Kidney (tissue), 22 donors: ENCODE measurements around the gene MXRA7. TPM values are rescaled to one million over a fixed set of nuclear protein-coding genes. Genes with fewer than 3 reads are reported as not detected.

ENCODE experiments used
- DNase-seq, 5 donors: peaks; one replicate each; pipeline ENCODE4 v3.0.0-alpha.2; 2013 to 2020
- FAIRE-seq: peaks from 2 replicates; lab custom pipeline; 2012; peaks lifted over from hg19 to GRCh38; lab: Jason Lieb, UNC
- H3K27ac ChIP-seq, 2 donors: one replicate each; pipeline ENCODE4 v1.7.0; 2013; ENCODE audit warnings: low read depth in 2 of 2, low read length in 2 of 2, inconsistent platforms in 1 of 2
- H3K27me3 ChIP-seq: one replicate; pipeline ENCODE4 v1.7.1; 2013; ENCODE audit warnings: low read length, inconsistent platforms; ENCODE audit not compliant: control insufficient read depth, insufficient read depth
- H3K36me3 ChIP-seq, 3 donors: one replicate each; pipeline versions ENCODE4 v1.7.0 to v1.7.1; 2013; ENCODE audit warnings: low read length in 3 of 3, control low read depth in 1 of 3, inconsistent platforms in 1 of 3; ENCODE audit not compliant: insufficient read depth in 3 of 3, control insufficient read depth in 2 of 3
- H3K4me1 ChIP-seq, 3 donors: one replicate each; pipeline versions ENCODE4 v1.7.0 to v1.7.1; 2013; ENCODE audit warnings: low read length in 3 of 3, inconsistent platforms in 1 of 3, low read depth in 1 of 3; ENCODE audit not compliant: control insufficient read depth in 2 of 3, insufficient read depth in 2 of 3
- H3K4me3 ChIP-seq, 3 donors: one replicate each; pipeline versions ENCODE4 v1.7.0 to v1.8.1; 2013; ENCODE audit warnings: low read length in 3 of 3, control low read depth in 1 of 3, inconsistent platforms in 1 of 3
- H3K9ac ChIP-seq, 3 donors: one replicate each; pipeline versions ENCODE4 v1.7.0 to v1.7.1; 2013; ENCODE audit warnings: low read length in 3 of 3, control low read depth in 1 of 3, inconsistent platforms in 1 of 3
- H3K9me3 ChIP-seq, 3 donors: one replicate each; pipeline versions ENCODE4 v1.7.0 to v1.7.1; 2013; ENCODE audit warnings: low read length in 3 of 3, control low read depth in 1 of 3, inconsistent platforms in 1 of 3; ENCODE audit not compliant: control insufficient read depth in 2 of 3, insufficient read depth in 1 of 3
- CTCF ChIP-seq: IDR thresholded peaks from 3 replicates; pipeline ENCODE4 v1.5.1; 2012; ENCODE audit warnings: mild to moderate bottlenecking, moderate library complexity, borderline replicate concordance; ENCODE audit not compliant: insufficient read depth; ENCODE audit errors: extremely low read depth
- intact Hi-C: fragments of 100-400 bp; cut with DNase I; formaldehyde crosslinking; loops from one replicate; pipeline ENCODE4 v1.11.1; 2022
- long read RNA-seq, 10 donors: library from polyadenylated mRNA in 1 of 10; unstranded in 1 of 10; transcript quantifications; one replicate each; pipeline ENCODE4 v2.0.0 and lab custom pipeline, GENCODE V29; 2021 to 2026
- polyA plus RNA-seq: library from polyadenylated mRNA; stranded (reverse); fragments of 350-450 nt; fragmentation: Illumina TruSeq; extraction: RNeasy Lipid Tissue Mini Kit (QIAGEN cat#74804); gene quantifications from one replicate; pipeline ENCODE4 v1.2.3, GENCODE V29; 2014; ENCODE audit warnings: low read depth, low replicate concordance; ENCODE audit not compliant: insufficient read depth
- total RNA-seq: library from RNA; stranded (reverse); fragmentation: NEBNext Ultra II Directional; extraction: Animal tissue kit (Norgen Biotek cat#: 25700); gene quantifications from one replicate; pipeline ENCODE4 v1.2.1, GENCODE V29; 2021
- donor health status: control.
- donor health status: control.
- donor health status: control.
- donor health status: control.
- donor health status: control.
- donor health status: DM: yes; HTN: yes; CAD: no.
- donor health status: Normal renal cell carcinoma (clear cell type).

MXRA7 gene
- 130 TPM for total RNA-seq
- polyA plus RNA-seq: 72.4 TPM
- long read RNA-seq, donor 1, full-length matches to known transcripts: 24 of 24 reads
- long read RNA-seq, donor 1, partial matches to known transcripts: 0 of 24 reads
- long read RNA-seq, donor 1, other reads (novel, unspliced or antisense): 0 of 24 reads
- long read RNA-seq, donor 2, full-length matches to known transcripts: 28 of 28 reads
- long read RNA-seq, donor 2, partial matches to known transcripts: 0 of 28 reads
- long read RNA-seq, donor 2, other reads (novel, unspliced or antisense): 0 of 28 reads
- long read RNA-seq, donor 3, full-length matches to known transcripts: 28 of 28 reads
- long read RNA-seq, donor 3, partial matches to known transcripts: 0 of 28 reads
- long read RNA-seq, donor 3, other reads (novel, unspliced or antisense): 0 of 28 reads
- long read RNA-seq, donor 4, full-length matches to known transcripts: 29 of 29 reads
- long read RNA-seq, donor 4, partial matches to known transcripts: 0 of 29 reads
- long read RNA-seq, donor 4, other reads (novel, unspliced or antisense): 0 of 29 reads
- long read RNA-seq, donor 5, partial matches to known transcripts: 0 of 5 reads
- long read RNA-seq, donor 5, other reads (novel, unspliced or antisense): 0 of 5 reads
- long read RNA-seq, donor 6, full-length matches to known transcripts: 9 of 9 reads
- long read RNA-seq, donor 6, partial matches to known transcripts: 0 of 9 reads
- long read RNA-seq, donor 6, other reads (novel, unspliced or antisense): 0 of 9 reads
- long read RNA-seq, donor 7, full-length matches to known transcripts: 277 of 297 reads
- long read RNA-seq, donor 7, partial matches to known transcripts: 3 of 297 reads
- long read RNA-seq, donor 7, other reads (novel, unspliced or antisense): 17 of 297 reads
- long read RNA-seq, donor 8, full-length matches to known transcripts: 39 of 86 reads
- long read RNA-seq, donor 8, partial matches to known transcripts: 27 of 86 reads
- long read RNA-seq, donor 8, other reads (novel, unspliced or antisense): 20 of 86 reads
- long read RNA-seq, donor 9, full-length matches to known transcripts: 16 of 16 reads
- long read RNA-seq, donor 9, partial matches to known transcripts: 0 of 16 reads
- long read RNA-seq, donor 9, other reads (novel, unspliced or antisense): 0 of 16 reads
- long read RNA-seq, donor 10, full-length matches to known transcripts: 29 of 29 reads
- long read RNA-seq, donor 10, partial matches to known transcripts: 0 of 29 reads
- long read RNA-seq, donor 10, other reads (novel, unspliced or antisense): 0 of 29 reads

- DNase-seq (peak; percentile 80 to 90 (median 88)), FAIRE-seq (no peak)
- peaks cover 2 to 22% (median 10%) of the 10 kb centered on the region in 3 donors for H3K36me3 ChIP-seq
- peaks cover 2 to 19% (median 18%) of the 10 kb centered on the region in 3 donors for H3K4me1 ChIP-seq
- no peaks in the 10 kb centered on the region for H3K9me3 ChIP-seq
- intact Hi-C loops: no loop called here
- H3K9ac ChIP-seq: peak within 1 kb of the TSS; percentile 47 to 73 (median 67)
- no peak for TF ChIP-seq CTCF
- no peaks in the 10 kb centered on the region for H3K27me3 ChIP-seq
- H3K4me3 ChIP-seq: peak within 1 kb of the TSS; percentile 37 to 68 (median 56)
- H3K27ac ChIP-seq: peak within 1 kb of the TSS; percentile 65 to 90
Measured at GRCh38 chr17:76710863-76711611, at the start of gene MXRA7. Gene MXRA7, minus strand, starts transcription at chr17:76710965. Its CDS starts 19 bp downstream, at chr17:76710946.

GRCh38 chr17:76758570-76758969 is 47.8 kb upstream of the MXRA7 start:
- no peak for FAIRE-seq
- TF ChIP-seq CTCF: no peak
- no peaks in the 10 kb centered on the region for H3K4me1 ChIP-seq
- no peaks in the 10 kb centered on the region for H3K27me3 ChIP-seq
- intact Hi-C loops: no loop called here
- no peak for DNase-seq
- H3K9ac ChIP-seq: no peak overlapping the region
- no peak overlapping the region for H3K4me3 ChIP-seq
- no peak overlapping the region for H3K27ac ChIP-seq
- no peaks in the 10 kb centered on the region for H3K9me3 ChIP-seq
- H3K36me3 ChIP-seq: peaks cover 0 to 5% (median 0%) of the 10 kb centered on the region in 3 donors

- Histone ChIP-seq H3K4me3 (no peak overlapping the region), H3K9ac (no peak overlapping the region), H3K4me1 (no peaks in the 10 kb centered on the region), H3K36me3 (peaks cover 0 to 5% (median 0%) of the 10 kb centered on the region in 3 donors), H3K9me3 (no peaks in the 10 kb centered on the region), H3K27me3 (no peaks in the 10 kb centered on the region), H3K27ac (no peak overlapping the region)
- intact Hi-C loops: no loop called here
- FAIRE-seq: no peak
- TF ChIP-seq CTCF: no peak
- DNase-seq: no peak
Measured at GRCh38 chr17:76757256-76757655, 46.5 kb upstream of the MXRA7 start.
